Loucy (cell line): ENCODE measurements around the gene PIAS4.

Experiments
- H2AFZ ChIP-seq: fragments of 200-600 bp; sonication (generic); 2 replicates; pipeline ENCODE4 v1.6.0; 2016; ENCODE audit warnings: antibody characterized with exemption, mild to moderate bottlenecking, low read length, moderate library complexity
- H3F3A ChIP-seq: fragments of 200-600 bp; 2 replicates; pipeline ENCODE4 v1.6.0; 2016; ENCODE audit warnings: antibody characterized with exemption, low read depth, mild to moderate bottlenecking
- H3K27me3 ChIP-seq: fragments of 200-600 bp; sonication (generic); 2 replicates; pipeline ENCODE4 v1.6.1; 2014; ENCODE audit warnings: low read length, mild to moderate bottlenecking; ENCODE audit not compliant: insufficient read depth, poor library complexity, severe bottlenecking
- H3K36me3 ChIP-seq: fragments of 200-600 bp; sonication (generic); 2 replicates; pipeline ENCODE4 v1.6.1; 2016; ENCODE audit warnings: low read length; ENCODE audit not compliant: insufficient read depth
- H3K4me1 ChIP-seq: fragments of 200-600 bp; sonication (generic); 2 replicates; pipeline ENCODE4 v1.5.1; 2014; ENCODE audit warnings: low read length, mild to moderate bottlenecking; ENCODE audit not compliant: insufficient read depth, poor library complexity, severe bottlenecking
- H3K4me2 ChIP-seq: fragments of 200-600 bp; sonication (generic); 2 replicates; pipeline ENCODE4 v1.6.0; 2014; ENCODE audit warnings: antibody characterized with exemption, low read length, low read depth, mild to moderate bottlenecking; ENCODE audit not compliant: poor library complexity, severe bottlenecking
- H3K4me3 ChIP-seq: fragments of 200-600 bp; sonication (generic); 2 replicates; pipeline ENCODE4 v1.5.1; 2014; ENCODE audit warnings: low read length, mild to moderate bottlenecking, mixed read lengths; ENCODE audit not compliant: poor library complexity, severe bottlenecking
- H3K79me2 ChIP-seq: fragments of 200-600 bp; sonication (generic); 2 replicates; pipeline ENCODE4 v1.6.1; 2014; ENCODE audit warnings: low read length; ENCODE audit not compliant: insufficient read depth
- H3K9ac ChIP-seq: fragments of 200-600 bp; sonication (generic); 2 replicates; pipeline ENCODE4 v1.6.0; 2014; ENCODE audit warnings: mild to moderate bottlenecking, low read depth, low read length, moderate library complexity; ENCODE audit not compliant: poor library complexity, severe bottlenecking
- H3K9me2 ChIP-seq: fragments of 200-600 bp; sonication (generic); replicated peaks from 2 replicates; pipeline ENCODE4 v1.6.1; 2016; ENCODE audit warnings: low read depth, low read length, mixed read lengths
- H3K9me3 ChIP-seq: fragments of 200-600 bp; sonication (generic); 2 replicates; pipeline ENCODE4 v1.6.1; 2014; ENCODE audit warnings: mild to moderate bottlenecking, antibody characterized with exemption, low read length, low read depth; ENCODE audit not compliant: insufficient read depth
- H4K20me1 ChIP-seq: fragments of 200-600 bp; sonication (generic); 2 replicates; pipeline ENCODE4 v1.6.0; 2014; ENCODE audit warnings: antibody characterized with exemption, low read length, mild to moderate bottlenecking; ENCODE audit not compliant: insufficient read depth, poor library complexity, severe bottlenecking
- EZH2phosphoT487 ChIP-seq: fragments of 200-600 bp; IDR thresholded peaks from 2 replicates; pipeline ENCODE4 v1.6.1; 2018; ENCODE audit warnings: antibody characterized with exemption, mild to moderate bottlenecking, moderate library complexity, borderline replicate concordance
- TF ChIP-seq, protein P1 (sequence below): fragments of 200-600 bp; sonication (generic); conservative IDR thresholded peaks from 2 replicates; pipeline ENCODE4 v1.5.1; 2014; ENCODE audit warnings: mild to moderate bottlenecking, antibody characterized with exemption, low read length

The PIAS4 gene

DNA sequence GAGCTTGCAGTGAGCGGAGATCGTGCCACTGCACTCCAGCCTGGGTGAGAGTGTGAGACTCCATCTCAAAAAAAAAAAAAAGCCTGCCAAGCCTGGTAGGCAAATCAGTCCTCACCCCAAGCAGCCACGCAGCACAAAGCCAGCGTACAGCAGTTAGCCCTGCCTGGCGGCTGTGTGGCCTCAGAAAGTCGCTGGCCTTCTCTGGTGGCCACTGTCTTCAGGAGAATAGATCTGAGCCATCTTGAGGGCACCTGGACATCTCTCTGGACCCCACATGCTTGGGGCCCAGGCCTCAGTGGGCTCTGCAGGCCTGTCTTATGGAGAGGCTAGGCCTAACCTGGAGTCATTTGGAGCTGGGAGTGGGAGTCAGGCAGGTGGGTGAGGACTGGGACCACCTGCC lies 23.0 kb downstream of the PIAS4 start:
- Histone ChIP-seq H3K9ac (no peak overlapping the region), H3K4me3 (no peak overlapping the region), H3K36me3 (peaks cover 33% of the 10 kb centered on the region; the same call in 1 of the 2 replicates), H3K9me3 (no peaks in the 10 kb centered on the region), H2AFZ (no peak overlapping the region), H3K27me3 (no peaks in the 10 kb centered on the region), H4K20me1 (no peaks in the 10 kb centered on the region), H3K9me2 (no peaks in the 10 kb centered on the region), H3K79me2 (no peaks in the 10 kb centered on the region), H3K4me1 (no peaks in the 10 kb centered on the region), H3F3A (no peaks in the 10 kb centered on the region), H3K4me2 (no peak overlapping the region)
- TF ChIP-seq, protein P1, sequence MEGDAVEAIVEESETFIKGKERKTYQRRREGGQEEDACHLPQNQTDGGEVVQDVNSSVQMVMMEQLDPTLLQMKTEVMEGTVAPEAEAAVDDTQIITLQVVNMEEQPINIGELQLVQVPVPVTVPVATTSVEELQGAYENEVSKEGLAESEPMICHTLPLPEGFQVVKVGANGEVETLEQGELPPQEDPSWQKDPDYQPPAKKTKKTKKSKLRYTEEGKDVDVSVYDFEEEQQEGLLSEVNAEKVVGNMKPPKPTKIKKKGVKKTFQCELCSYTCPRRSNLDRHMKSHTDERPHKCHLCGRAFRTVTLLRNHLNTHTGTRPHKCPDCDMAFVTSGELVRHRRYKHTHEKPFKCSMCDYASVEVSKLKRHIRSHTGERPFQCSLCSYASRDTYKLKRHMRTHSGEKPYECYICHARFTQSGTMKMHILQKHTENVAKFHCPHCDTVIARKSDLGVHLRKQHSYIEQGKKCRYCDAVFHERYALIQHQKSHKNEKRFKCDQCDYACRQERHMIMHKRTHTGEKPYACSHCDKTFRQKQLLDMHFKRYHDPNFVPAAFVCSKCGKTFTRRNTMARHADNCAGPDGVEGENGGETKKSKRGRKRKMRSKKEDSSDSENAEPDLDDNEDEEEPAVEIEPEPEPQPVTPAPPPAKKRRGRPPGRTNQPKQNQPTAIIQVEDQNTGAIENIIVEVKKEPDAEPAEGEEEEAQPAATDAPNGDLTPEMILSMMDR = no peak
- no peak for TF ChIP-seq EZH2phosphoT487

DNA sequence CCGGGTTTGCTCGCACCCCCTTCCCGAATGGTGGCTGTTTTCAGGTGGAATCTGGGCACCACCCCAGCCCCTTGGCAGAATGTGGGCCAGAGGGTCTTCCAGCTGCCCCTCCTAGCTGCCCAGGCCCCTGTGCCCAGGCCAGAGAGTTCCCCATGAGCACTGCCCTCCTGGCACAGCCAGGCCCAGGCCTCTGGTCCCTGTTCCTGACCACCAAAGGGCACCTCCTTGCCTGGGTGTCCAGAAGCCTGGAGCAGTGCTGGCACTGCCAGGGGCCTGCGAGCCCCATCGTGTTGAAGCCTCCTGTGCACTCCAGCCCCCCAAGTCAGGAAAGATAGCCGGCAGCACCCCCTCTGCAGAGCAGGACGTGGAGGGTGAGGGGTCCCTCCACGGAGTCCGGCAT lies 23.4 kb downstream of the PIAS4 start:
- Histone ChIP-seq H2AFZ (no peak overlapping the region), H3F3A (no peaks in the 10 kb centered on the region), H3K4me1 (no peaks in the 10 kb centered on the region), H3K79me2 (no peaks in the 10 kb centered on the region), H3K9ac (no peak overlapping the region), H3K4me2 (no peak overlapping the region), H3K36me3 (peaks cover 36% of the 10 kb centered on the region; the same call in 1 of the 2 replicates), H3K27me3 (no peaks in the 10 kb centered on the region), H3K4me3 (no peak overlapping the region), H4K20me1 (no peaks in the 10 kb centered on the region), H3K9me3 (no peaks in the 10 kb centered on the region), H3K9me2 (no peaks in the 10 kb centered on the region)
- TF ChIP-seq, protein P1 = no peak

DNA sequence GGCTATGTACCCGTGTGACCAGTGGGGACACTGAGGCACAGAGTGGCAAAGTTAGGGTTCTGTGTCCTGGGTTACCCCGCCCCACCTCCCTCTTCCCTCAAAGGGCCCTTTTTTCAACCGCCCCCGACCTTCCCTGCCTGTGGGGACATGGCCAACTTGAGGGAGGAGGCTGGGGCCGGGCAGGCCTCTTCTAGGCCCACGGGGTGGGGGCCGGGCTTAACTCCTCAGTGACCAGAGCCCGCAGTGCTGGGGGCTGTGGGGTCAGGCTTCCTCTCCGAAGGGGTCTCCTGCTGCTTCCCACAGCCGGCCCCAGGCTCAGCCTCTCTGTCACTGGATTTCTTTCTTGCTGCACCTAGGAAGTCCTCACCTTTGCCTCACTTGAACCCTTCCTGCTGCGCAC lies 23.9 kb downstream of the PIAS4 start:
- no peaks in the 10 kb centered on the region for H3K9me3 ChIP-seq
- no peaks in the 10 kb centered on the region for H3F3A ChIP-seq
- H2AFZ ChIP-seq = no peak overlapping the region
- no peaks in the 10 kb centered on the region for H4K20me1 ChIP-seq
- no peaks in the 10 kb centered on the region for H3K9me2 ChIP-seq
- no peak for TF ChIP-seq EZH2phosphoT487
- TF ChIP-seq, protein P1 = no peak
- no peak overlapping the region for H3K4me3 ChIP-seq
- no peaks in the 10 kb centered on the region for H3K79me2 ChIP-seq
- H3K4me2 ChIP-seq = no peak overlapping the region
- no peak overlapping the region for H3K9ac ChIP-seq
- H3K4me1 ChIP-seq = no peaks in the 10 kb centered on the region
- H3K27me3 ChIP-seq = no peaks in the 10 kb centered on the region
- peaks cover 40% of the 10 kb centered on the region; the same call in 1 of the 2 replicates for H3K36me3 ChIP-seq
